Hepatocyte (in vitro differentiated cells): ENCODE data around the gene PUS10.

Experiments
- EZH2 ChIP-seq: fragments of 200-600 bp; sonication (generic); IDR thresholded peaks from 2 replicates; pipeline ENCODE4 v1.6.1; 2016; ENCODE audit warnings: antibody characterized with exemption, mild to moderate bottlenecking, borderline replicate concordance
- TF ChIP-seq, protein P1 (sequence below): fragments of 200-600 bp; sonication (generic); IDR thresholded peaks from 2 replicates; pipeline ENCODE4 v1.5.1; 2016; ENCODE audit warnings: antibody characterized with exemption, mild to moderate bottlenecking; ENCODE audit not compliant: poor library complexity

DNA sequence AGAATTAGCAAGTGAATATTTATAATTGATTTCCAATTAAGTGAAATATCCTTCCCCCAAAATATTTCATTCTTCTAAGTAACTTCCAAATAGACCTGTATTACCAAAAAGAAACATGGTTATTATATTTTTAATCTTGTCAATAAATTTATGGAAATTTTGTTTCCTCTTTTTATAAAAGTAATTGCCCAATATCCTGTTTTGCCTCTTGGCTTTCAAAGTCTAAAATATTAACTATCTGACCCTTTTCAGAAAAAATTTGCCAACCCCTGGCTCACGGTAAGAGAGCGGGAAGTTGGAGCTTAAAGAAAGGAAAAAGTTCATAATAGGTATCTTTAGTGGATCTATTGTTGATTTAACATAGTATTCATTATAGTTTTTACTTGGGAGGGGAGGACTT, 27.2 kb upstream of the PUS10 start:
- TF ChIP-seq, protein P1, sequence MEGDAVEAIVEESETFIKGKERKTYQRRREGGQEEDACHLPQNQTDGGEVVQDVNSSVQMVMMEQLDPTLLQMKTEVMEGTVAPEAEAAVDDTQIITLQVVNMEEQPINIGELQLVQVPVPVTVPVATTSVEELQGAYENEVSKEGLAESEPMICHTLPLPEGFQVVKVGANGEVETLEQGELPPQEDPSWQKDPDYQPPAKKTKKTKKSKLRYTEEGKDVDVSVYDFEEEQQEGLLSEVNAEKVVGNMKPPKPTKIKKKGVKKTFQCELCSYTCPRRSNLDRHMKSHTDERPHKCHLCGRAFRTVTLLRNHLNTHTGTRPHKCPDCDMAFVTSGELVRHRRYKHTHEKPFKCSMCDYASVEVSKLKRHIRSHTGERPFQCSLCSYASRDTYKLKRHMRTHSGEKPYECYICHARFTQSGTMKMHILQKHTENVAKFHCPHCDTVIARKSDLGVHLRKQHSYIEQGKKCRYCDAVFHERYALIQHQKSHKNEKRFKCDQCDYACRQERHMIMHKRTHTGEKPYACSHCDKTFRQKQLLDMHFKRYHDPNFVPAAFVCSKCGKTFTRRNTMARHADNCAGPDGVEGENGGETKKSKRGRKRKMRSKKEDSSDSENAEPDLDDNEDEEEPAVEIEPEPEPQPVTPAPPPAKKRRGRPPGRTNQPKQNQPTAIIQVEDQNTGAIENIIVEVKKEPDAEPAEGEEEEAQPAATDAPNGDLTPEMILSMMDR = no peak
- no peak for TF ChIP-seq EZH2
